Right cardiac atrium (tissue), 5 donors: ENCODE results near the gene TES. TPM values are rescaled to one million over a fixed set of nuclear protein-coding genes. Genes with fewer than 3 reads are reported as not detected.
A peak's percentile ranks its signal among the peaks of the same experiment; 100 is the strongest.

Experiments
- ATAC-seq, 2 donors: fragments of 200-7000 bp; cut with Tn5 transposase; one replicate each; pipeline versions ENCODE4 v1.8.0 to v1.9.1; 2020; ENCODE audit warnings: moderate library complexity in 2 of 2, mild to moderate bottlenecking in 1 of 2
- DNase-seq, 3 donors: peaks; one replicate each; pipeline ENCODE4 v3.0.0-alpha.2; 2020
- H3K27ac ChIP-seq: one replicate; pipeline ENCODE4 v1.5.1; 2013; ENCODE audit warnings: mild to moderate bottlenecking, low read length, control low read depth, moderate library complexity
- H3K27me3 ChIP-seq: one replicate; pipeline ENCODE4 v1.6.1; 2013; ENCODE audit not compliant: control insufficient read depth, insufficient read depth
- H3K4me1 ChIP-seq: one replicate; pipeline ENCODE4 v1.6.1; 2013; ENCODE audit warnings: low read length; ENCODE audit not compliant: control insufficient read depth, insufficient read depth
- H3K4me3 ChIP-seq: one replicate; pipeline ENCODE4 v1.5.1; 2013; ENCODE audit warnings: low read length, control low read depth
- H3K9me3 ChIP-seq: one replicate; pipeline ENCODE4 v1.6.1; 2013; ENCODE audit warnings: low read length; ENCODE audit not compliant: control insufficient read depth
- WGBS: extraction: QIAGEN DNeasy Blood & Tissue Kit; methylation state at CpG from one replicate; pipeline ENCODE4 v1.1.7; 2013; 5-methylcytosine and 5-hydroxymethylcytosine counted together
- intact Hi-C, 4 donors: fragments of 100-400 bp; cut with DNase I; formaldehyde crosslinking; loops; one replicate each; pipeline versions ENCODE4 v1.11.0 to v1.14.0; 2022 to 2023
- polyA plus RNA-seq: library from polyadenylated mRNA; stranded (reverse); fragments of 200-250 nt; gene quantifications from one replicate; pipeline ENCODE4 v1.2.3, GENCODE V29; 2013
- total RNA-seq, 4 donors: library from RNA; stranded (reverse); fragmentation: NEBNext Ultra II Directional; extraction: Animal tissue kit (Norgen Biotek cat#: 25700); gene quantifications; one replicate each; pipeline ENCODE4 v1.2.1, GENCODE V29; 2021
- donor health status: healthy with polysubstance abuse.
- donor health status: DM: no; HTN: yes; CAD: no.
- donor health status: DM: no; HTN: no; CAD: no.
- donor health status: DM: no; HTN: yes; CAD: no; lungs with severe emphysema.
- donor health status: DM: yes; HTN: yes; CAD: no.

Gene TES
- total and polyA plus RNA-seq, 5 donors, result 13.9 to 21.2 (median 17.4) TPM

- Histone ChIP-seq H3K4me1 (peaks cover 3% of the 10 kb centered on the region), H3K4me3 (no peak overlapping the region), H3K27ac (peak overlapping the region; percentile 36), H3K9me3 (no peaks in the 10 kb centered on the region), H3K27me3 (no peaks in the 10 kb centered on the region)
- 40% methylated on average over 5 of the region's 5 CpGs for WGBS
- ATAC-seq (peak; percentile 70 to 72), DNase-seq (peak; percentile 20 to 48 (median 38))
- intact Hi-C loops, result loop anchor here in 2 of 4 donors (5.0 to 10.0 kb wide), 2 partner anchors 46 to 253 kb away; partner anchors contain the start of gene CAV1 (in 1 of the 2)
Measured at GRCh38 chr7:116271161-116271913, 61.0 kb downstream of the TES start.

GRCh38 chr7:116271963-116272886 lies 61.9 kb downstream of the TES start:
- DNase-seq (peak in 2 of 3 donors; percentile 19 to 40), ATAC-seq (peak; percentile 92 to 97)
- Histone ChIP-seq H3K9me3 (no peaks in the 10 kb centered on the region), H3K27me3 (no peaks in the 10 kb centered on the region), H3K4me3 (no peak overlapping the region), H3K27ac (peak overlapping the region; percentile 56), H3K4me1 (peaks cover 3% of the 10 kb centered on the region)
- intact Hi-C loops, result loop anchor here in 2 of 4 donors (5.0 to 10.0 kb wide), 2 partner anchors 45 to 253 kb away; partner anchors contain the start of gene CAV1 (in 1 of the 2)
- WGBS, result 38% methylated on average over 4 of the region's 4 CpGs

GRCh38 chr7:116273283-116273917 lies 63.1 kb downstream of the TES start:
- 58% methylated on average over 4 of the region's 4 CpGs for WGBS
- Histone ChIP-seq H3K27ac (no peak overlapping the region), H3K4me1 (peaks cover 3% of the 10 kb centered on the region), H3K27me3 (no peaks in the 10 kb centered on the region), H3K4me3 (no peak overlapping the region), H3K9me3 (no peaks in the 10 kb centered on the region)
- ATAC-seq (no peak), DNase-seq (no peak)
- intact Hi-C loops, result loop anchor here in 2 of 4 donors (5.0 to 10.0 kb wide), 2 partner anchors 44 to 251 kb away; partner anchors contain the start of gene CAV1 (in 1 of the 2)

- H3K9me3 ChIP-seq, result no peaks in the 10 kb centered on the region
- H3K4me3 ChIP-seq, result no peak overlapping the region
- DNase-seq, result no peak
- intact Hi-C loops, result loop anchor here in 2 of 4 donors (5.0 to 10.0 kb wide), 2 partner anchors 43 to 251 kb away; partner anchors contain the start of gene CAV1 (in 1 of the 2)
- ATAC-seq, result no peak
- no peak overlapping the region for H3K27ac ChIP-seq
- H3K27me3 ChIP-seq, result no peaks in the 10 kb centered on the region
- WGBS, result 89% methylated on average over 1 of the region's 1 CpG
- peaks cover 3% of the 10 kb centered on the region for H3K4me1 ChIP-seq
Measured at GRCh38 chr7:116273918-116274301, 63.6 kb downstream of the TES start.

GRCh38 chr7:116277070-116277469 lies 66.7 kb downstream of the TES start:
- H3K4me3 ChIP-seq, result no peak overlapping the region
- ATAC-seq (peak; percentile 44 to 71), DNase-seq (no peak)
- H3K4me1 ChIP-seq, result peaks cover 2% of the 10 kb centered on the region
- no peaks in the 10 kb centered on the region for H3K9me3 ChIP-seq
- H3K27ac ChIP-seq, result no peak overlapping the region
- H3K27me3 ChIP-seq, result no peaks in the 10 kb centered on the region
- intact Hi-C loops, result loop anchor here in 1 of 4 donors (10.0 kb wide), 1 partner anchor 248 kb away; the partner anchor contains the start of gene CAV1

GRCh38 chr7:116279217-116279616 lies 68.9 kb downstream of the TES start:
- Histone ChIP-seq H3K4me3 (no peak overlapping the region), H3K27me3 (no peaks in the 10 kb centered on the region), H3K4me1 (peaks cover 2% of the 10 kb centered on the region), H3K27ac (no peak overlapping the region), H3K9me3 (no peaks in the 10 kb centered on the region)
- ATAC-seq (no peak), DNase-seq (no peak)
- intact Hi-C loops, result loop anchor here in 1 of 4 donors (10.0 kb wide), 1 partner anchor 246 kb away; the partner anchor contains the start of gene CAV1

- WGBS, result 60% methylated on average over 2 of the region's 2 CpGs
- H3K27ac ChIP-seq, result no peak overlapping the region
- no peak for ATAC-seq
Measured at GRCh38 chr7:116280803-116281202, 70.5 kb downstream of the TES start.

GRCh38 chr7:116283595-116284204 lies 73.4 kb downstream of the TES start:
- peaks cover 2% of the 10 kb centered on the region for H3K4me1 ChIP-seq
- no peaks in the 10 kb centered on the region for H3K27me3 ChIP-seq
- H3K4me3 ChIP-seq, result no peak overlapping the region
- H3K27ac ChIP-seq, result no peak overlapping the region
- H3K9me3 ChIP-seq, result no peaks in the 10 kb centered on the region
- no peak for ATAC-seq
- 94% methylated on average over 3 of the region's 3 CpGs for WGBS
- intact Hi-C loops, result no loop called here
- no peak for DNase-seq

More at GRCh38 chr7:116280803-116281202, 70.5 kb downstream of the TES start:
- Histone ChIP-seq H3K4me3 (no peak overlapping the region), H3K4me1 (peaks cover 2% of the 10 kb centered on the region), H3K27me3 (no peaks in the 10 kb centered on the region), H3K9me3 (no peaks in the 10 kb centered on the region)
- intact Hi-C loops, result no loop called here
- no peak for DNase-seq

- WGBS, result 82% methylated on average over 3 of the region's 3 CpGs
- Histone ChIP-seq H3K9me3 (no peaks in the 10 kb centered on the region), H3K4me1 (peaks cover 2% of the 10 kb centered on the region), H3K27me3 (no peaks in the 10 kb centered on the region), H3K27ac (no peak overlapping the region), H3K4me3 (no peak overlapping the region)
- DNase-seq (no peak), ATAC-seq (no peak)
- intact Hi-C loops, result no loop called here
Measured at GRCh38 chr7:116284390-116284789, 74.1 kb downstream of the TES start.

GRCh38 chr7:116285252-116285651 lies 74.9 kb downstream of the TES start:
- Histone ChIP-seq H3K4me1 (no peaks in the 10 kb centered on the region), H3K9me3 (no peaks in the 10 kb centered on the region), H3K4me3 (no peak overlapping the region), H3K27me3 (no peaks in the 10 kb centered on the region), H3K27ac (no peak overlapping the region)
- WGBS, result 97% methylated on average over 1 of the region's 1 CpG
- DNase-seq (no peak), ATAC-seq (no peak)
- intact Hi-C loops, result no loop called here
